Heart right ventricle (tissue), 16 donors: Measurements from ENCODE around the gene DOCK4. TPM values are rescaled to one million over a fixed set of nuclear protein-coding genes. Genes with fewer than 3 reads are reported as not detected.

ENCODE experiments used
- ATAC-seq, 8 donors: fragments of 200-7000 bp; cut with Tn5 transposase; one replicate each; pipeline ENCODE4 v1.9.1; 2020; ENCODE audit warnings: mild to moderate bottlenecking in 8 of 8, moderate library complexity in 8 of 8, moderate number of reproducible peaks in 1 of 8
- DNase-seq, 2 donors: peaks; one replicate each; pipeline ENCODE4 v3.0.0-alpha.2; 2020
- H3K27ac ChIP-seq, 10 donors: fragments of 200-600 bp; sonication (generic) in 2 of 10; one replicate each; pipeline versions ENCODE4 v1.5.0 to v1.8.0; 2020 to 2022; ENCODE audit warnings: mild to moderate bottlenecking in 3 of 10
- H3K27me3 ChIP-seq, 7 donors: fragments of 200-600 bp; one replicate each; pipeline ENCODE4 v1.8.0; 2021 to 2022; ENCODE audit warnings: mild to moderate bottlenecking in 2 of 7
- H3K36me3 ChIP-seq, 9 donors: fragments of 200-600 bp; sonication (generic) in 1 of 9; one replicate each; pipeline versions ENCODE4 v1.5.0 to v1.8.0; 2020 to 2022; ENCODE audit warnings: mild to moderate bottlenecking in 2 of 9
- H3K4me1 ChIP-seq, 9 donors: fragments of 200-600 bp; sonication (generic) in 1 of 9; one replicate each; pipeline versions ENCODE4 v1.5.0 to v1.8.0; 2020 to 2022; ENCODE audit warnings: mild to moderate bottlenecking in 4 of 9
- H3K4me3 ChIP-seq, 10 donors: fragments of 200-600 bp; sonication (generic) in 2 of 10; one replicate each; pipeline versions ENCODE4 v1.5.0 to v1.8.0; 2020 to 2022; ENCODE audit warnings: mild to moderate bottlenecking in 7 of 10, moderate library complexity in 2 of 10
- H3K9me3 ChIP-seq, 11 donors: fragments of 200-600 bp in 10 of 11; sonication (generic) in 2 of 11; one replicate each; pipeline versions ENCODE4 v1.5.0 to v1.8.0; 2013 to 2022; ENCODE audit warnings: mild to moderate bottlenecking in 2 of 11, control low read depth in 1 of 11, moderate library complexity in 1 of 11
- WGBS, 2 donors: extraction: QIAGEN DNeasy Blood & Tissue Kit; methylation state at CpG; one replicate each; pipeline ENCODE4 v1.1.7; 2013; ENCODE audit warnings: inconsistent platforms in 1 of 2; 5-methylcytosine and 5-hydroxymethylcytosine counted together
- intact Hi-C, 10 donors: fragments of 100-400 bp; cut with DNase I; formaldehyde crosslinking; loops; one replicate each; pipeline versions ENCODE4 v1.11.1 to v1.14.2; 2022
- polyA plus RNA-seq, 2 donors: library from polyadenylated mRNA; stranded (reverse); fragments of 200-250 nt; gene quantifications; one replicate each; pipeline ENCODE4 v1.2.3, GENCODE V29; 2013
- total RNA-seq, 10 donors: library from RNA; stranded (reverse); fragmentation: NEBNext Ultra II Directional in 3 of 10; extraction: Animal tissue kit (Norgen Biotek cat#: 25700) in 3 of 10; gene quantifications; one replicate each; pipeline versions ENCODE4 v1.2.1 to v1.2.4, GENCODE V29; 2021 to 2023
- TF ChIP-seq, protein P1 (sequence below), 9 donors: fragments of 200-600 bp; sonication (generic) in 2 of 9; IDR thresholded peaks; one replicate each; pipeline versions ENCODE4 v1.5.0 to v1.8.0; 2021 to 2022; ENCODE audit warnings: antibody characterized with exemption in 9 of 9, mild to moderate bottlenecking in 5 of 9, moderate library complexity in 1 of 9
- donor health status: Arrhythmogenic right ventricular cardiomyopathy.
- donor health status: ischemic (EF 13 %, LVEDD 7.1; RV severe dilation, severe dysfunction).
- donor health status: healthy with polysubstance abuse.
- donor health status: DM: no; HTN: yes; CAD: no.
- donor health status: DM: no; HTN: no; CAD: no.
- donor health status: ischemic (EF 25% LVEDD 6.9; RV normal size, moderate dysfunction).
- donor health status: ischemic (EF 25% LVEDD 5.7; RV mildly dilated, moderate dysfunction).
- donor health status: healthy.
- donor health status: DM: yes; HTN: yes; CAD: no.
- donor health status: Ischemic cardiomyopathy.
- donor health status: ischemic (EF 35%, LVEDD 5.7; RV mildly dilated, moderate dysfunction).
- donor health status: nonischemic (EF 11% LVEDD 7.7; RV severe dilation, severe dysfunction).
- donor health status: DM: yes; HTN: yes; CAD: no.
- donor health status: PGD.
- donor health status: ischemic (EF 29% LVEDD 5.4; RV normal size, mild dysfunction).
- donor health status: nonischemic (EF 23%, LVEDD 6.1; RV moderate dilation, normal function).

DOCK4 gene
- total and polyA plus RNA-seq, 12 donors: 2.6 to 26.8 (median 14.7) TPM

DNA sequence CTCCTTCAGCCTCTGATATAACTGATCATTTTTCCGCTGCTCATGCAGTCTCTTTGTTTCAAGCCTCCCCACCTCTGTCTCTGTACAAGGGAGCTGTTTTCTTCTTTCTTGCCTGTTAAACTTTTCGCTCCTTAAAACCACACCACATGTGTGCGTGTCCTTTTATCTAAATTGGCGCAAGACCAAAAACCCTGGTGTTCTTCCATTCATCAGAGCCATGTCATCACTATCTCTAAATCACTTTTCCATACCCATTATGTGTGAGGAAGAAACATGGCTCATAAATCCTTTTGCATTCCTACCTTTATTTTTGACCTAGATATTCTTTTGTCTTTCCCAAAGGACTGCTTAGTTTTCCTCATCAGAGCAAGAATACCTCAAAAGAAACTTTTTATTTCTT is 404.9 kb downstream of the DOCK4 start:
- Histone ChIP-seq H3K4me3 (no peak overlapping the region), H3K36me3 (peaks cover 0 to 47% (median 9%) of the 10 kb centered on the region in 9 donors), H3K4me1 (peaks cover 0 to 20% (median 7%) of the 10 kb centered on the region in 9 donors), H3K27me3 (no peaks in the 10 kb centered on the region), H3K27ac (no peak overlapping the region), H3K9me3 (peaks cover 5 to 55% (median 30%) of the 10 kb centered on the region in 11 donors)
- intact Hi-C loops: no loop called here
- DNase-seq: no peak
- TF ChIP-seq, protein P1, sequence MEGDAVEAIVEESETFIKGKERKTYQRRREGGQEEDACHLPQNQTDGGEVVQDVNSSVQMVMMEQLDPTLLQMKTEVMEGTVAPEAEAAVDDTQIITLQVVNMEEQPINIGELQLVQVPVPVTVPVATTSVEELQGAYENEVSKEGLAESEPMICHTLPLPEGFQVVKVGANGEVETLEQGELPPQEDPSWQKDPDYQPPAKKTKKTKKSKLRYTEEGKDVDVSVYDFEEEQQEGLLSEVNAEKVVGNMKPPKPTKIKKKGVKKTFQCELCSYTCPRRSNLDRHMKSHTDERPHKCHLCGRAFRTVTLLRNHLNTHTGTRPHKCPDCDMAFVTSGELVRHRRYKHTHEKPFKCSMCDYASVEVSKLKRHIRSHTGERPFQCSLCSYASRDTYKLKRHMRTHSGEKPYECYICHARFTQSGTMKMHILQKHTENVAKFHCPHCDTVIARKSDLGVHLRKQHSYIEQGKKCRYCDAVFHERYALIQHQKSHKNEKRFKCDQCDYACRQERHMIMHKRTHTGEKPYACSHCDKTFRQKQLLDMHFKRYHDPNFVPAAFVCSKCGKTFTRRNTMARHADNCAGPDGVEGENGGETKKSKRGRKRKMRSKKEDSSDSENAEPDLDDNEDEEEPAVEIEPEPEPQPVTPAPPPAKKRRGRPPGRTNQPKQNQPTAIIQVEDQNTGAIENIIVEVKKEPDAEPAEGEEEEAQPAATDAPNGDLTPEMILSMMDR (IDR thresholded peaks at IDR 0.05): no peak
- no peak for ATAC-seq
- 82 to 86% methylated on average over 4 of the region's 4 CpGs for WGBS, 2 donors

DNA sequence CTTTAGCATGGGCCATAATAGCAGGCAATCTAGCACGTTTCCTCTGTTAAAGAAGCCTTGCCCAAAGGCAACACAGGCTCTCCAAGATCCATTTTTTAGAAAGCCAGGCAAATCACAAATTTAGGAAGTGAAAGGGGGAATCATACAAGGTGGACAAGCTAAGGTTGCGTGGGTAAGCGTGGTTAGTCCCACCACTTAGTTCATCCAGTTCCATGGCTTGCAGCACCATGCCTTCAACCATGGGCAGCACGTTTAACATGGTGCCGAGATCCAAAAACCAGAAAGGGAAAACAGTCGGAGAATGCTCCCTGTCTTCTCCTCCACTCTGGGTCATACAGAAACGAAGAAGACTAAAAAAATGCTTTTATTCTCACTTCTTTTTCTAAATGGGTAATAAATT is 409.5 kb downstream of the DOCK4 start:
- Histone ChIP-seq H3K4me1 (no peaks in the 10 kb centered on the region), H3K27me3 (no peaks in the 10 kb centered on the region), H3K27ac (no peak overlapping the region), H3K9me3 (peaks cover 5 to 73% (median 36%) of the 10 kb centered on the region in 11 donors), H3K36me3 (peaks cover 0 to 62% (median 16%) of the 10 kb centered on the region in 9 donors), H3K4me3 (no peak overlapping the region)
- TF ChIP-seq, protein P1 (IDR thresholded peaks at IDR 0.05): no peak
- WGBS, 2 donors: 87 to 88% methylated on average over 7 of the region's 7 CpGs
- intact Hi-C loops: no loop called here
- ATAC-seq: no peak
- no peak for DNase-seq

DNA sequence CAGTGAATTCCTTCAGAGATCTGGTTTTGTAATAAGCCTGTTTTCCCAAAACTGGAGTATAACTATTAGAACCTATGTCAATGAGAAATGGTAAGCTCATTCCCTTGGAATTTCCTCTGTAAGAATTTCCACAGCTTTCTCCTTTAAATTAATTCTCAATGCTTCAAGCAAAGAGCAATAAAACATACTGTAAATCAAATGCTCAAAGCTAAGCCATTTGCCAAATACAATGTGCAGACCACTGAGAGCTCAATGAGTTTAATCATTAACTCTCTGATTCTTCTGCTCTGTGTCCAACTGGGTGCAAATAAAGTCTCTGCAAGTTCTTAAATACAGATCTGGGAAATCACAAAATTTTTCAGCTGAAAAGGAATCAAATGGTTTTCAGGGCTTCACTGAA is 416.3 kb downstream of the DOCK4 start:
- ATAC-seq (no peak), DNase-seq (no peak)
- peaks cover 0 to 35% (median 9%) of the 10 kb centered on the region in 9 donors for H3K36me3 ChIP-seq
- H3K27me3 ChIP-seq: no peaks in the 10 kb centered on the region
- no peak overlapping the region for H3K27ac ChIP-seq
- H3K9me3 ChIP-seq: peaks cover 0 to 10% (median 0%) of the 10 kb centered on the region in 11 donors
- intact Hi-C loops: no loop called here
- peaks cover 0 to 7% (median 0%) of the 10 kb centered on the region in 9 donors for H3K4me1 ChIP-seq
- no peak overlapping the region for H3K4me3 ChIP-seq
- TF ChIP-seq, protein P1 (IDR thresholded peaks at IDR 0.05): no peak

DNA sequence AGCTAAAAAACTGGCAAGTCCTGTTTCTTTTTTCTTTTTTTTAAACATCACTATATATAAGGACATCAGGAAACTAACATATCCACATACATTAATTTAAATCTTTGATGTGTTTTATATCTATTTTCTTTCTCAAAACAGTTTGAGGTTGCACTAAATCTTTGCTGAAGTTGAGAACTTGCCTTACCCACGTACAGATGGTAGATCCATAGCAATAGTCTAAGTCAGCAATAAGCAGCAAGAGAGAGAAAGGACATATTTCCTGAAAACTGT is 417.2 kb downstream of the DOCK4 start:
- H3K36me3 ChIP-seq: peaks cover 0 to 36% (median 4%) of the 10 kb centered on the region in 9 donors
- H3K4me1 ChIP-seq: peaks cover 0 to 7% (median 0%) of the 10 kb centered on the region in 9 donors
- H3K27ac ChIP-seq: no peak overlapping the region
- H3K27me3 ChIP-seq: no peaks in the 10 kb centered on the region
- ATAC-seq (no peak), DNase-seq (no peak)
- whole genome bisulfite sequencing, 2 donors: 81 to 83% methylated on average over 1 of the region's 1 CpG
- TF ChIP-seq, protein P1 (IDR thresholded peaks at IDR 0.05): no peak
- peaks cover 0 to 1% (median 0%) of the 10 kb centered on the region in 11 donors for H3K9me3 ChIP-seq
- H3K4me3 ChIP-seq: no peak overlapping the region
- intact Hi-C loops: no loop called here
